Stimulated activated CD4-positive, alpha-beta T cell treated with anti-CD3 and anti-CD28 coated beads, Interleukin-4, amount 100 ng/mL, for 48 hours (primary cell): ENCODE data around the gene CD1B.
A peak's percentile ranks its signal among the peaks of the same experiment; 100 is the strongest.
"Not testable (repeated sequence)": the region's sequence is repeated elsewhere in the genome, so short reads cannot be mapped to it uniquely, and the experiment has no call there.

Source experiments
- DNase-seq, 2 donors: peaks; one replicate each; pipeline ENCODE4 v3.0.0-alpha.2; 2020; ENCODE audit warnings: low read depth in 2 of 2

The CD1B gene

DNA sequence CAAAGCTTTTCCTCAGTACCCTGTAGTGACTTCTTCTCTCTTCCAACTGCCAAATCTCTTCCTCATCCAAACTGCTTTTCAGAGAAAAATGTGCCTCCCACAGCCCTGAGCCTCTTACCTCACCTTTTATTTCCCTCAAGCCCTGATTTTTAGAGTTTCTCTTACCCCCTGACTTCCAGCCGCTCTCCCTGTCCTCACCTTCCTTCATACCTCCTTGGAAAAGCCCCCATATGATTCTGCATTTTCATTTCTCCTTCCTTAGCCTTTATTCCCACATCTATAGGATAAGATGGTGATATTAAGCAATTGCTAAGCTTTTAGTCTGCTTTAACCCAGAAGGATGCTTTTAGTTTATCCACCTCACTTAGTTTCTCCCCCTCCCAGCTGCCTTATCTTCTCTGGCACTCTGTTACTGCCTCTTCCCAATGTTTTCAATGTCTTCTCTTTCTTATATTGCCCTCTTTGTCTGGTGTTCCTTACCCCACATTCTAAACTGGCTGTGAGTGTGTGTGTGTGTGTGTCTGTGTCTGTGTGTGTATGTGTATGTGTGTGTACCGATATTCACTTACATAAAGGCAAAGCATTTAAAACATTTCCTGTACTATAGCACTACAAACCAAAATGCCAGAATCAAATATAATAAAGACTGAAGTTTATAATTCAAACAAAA, at the start of gene CD1B:
TSS of gene CD1B (minus strand) at position 51 of the 670 bp plus-strand sequence. CDS start 108 bp downstream, outside the sequence.
- DNase-seq: no peak

DNA sequence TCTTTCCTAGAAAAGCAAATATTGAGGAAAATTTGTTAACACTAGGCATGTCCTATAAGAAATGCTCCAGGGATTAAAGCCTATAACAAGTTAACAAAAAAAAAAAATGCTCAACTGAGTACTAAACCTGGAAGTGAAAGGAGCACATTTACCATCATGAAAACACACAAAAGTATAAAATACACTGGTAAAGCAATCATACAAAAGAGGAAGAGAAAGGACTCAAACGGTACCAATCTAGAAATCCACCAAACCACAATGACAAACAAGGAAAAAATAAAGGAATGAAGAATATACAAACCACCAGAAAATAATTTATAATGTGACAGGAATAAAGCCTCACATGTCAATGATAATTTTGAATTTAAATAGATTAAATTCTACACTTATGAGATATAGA, 43.5 kb upstream of the CD1B start:
- no peak for DNase-seq

DNA sequence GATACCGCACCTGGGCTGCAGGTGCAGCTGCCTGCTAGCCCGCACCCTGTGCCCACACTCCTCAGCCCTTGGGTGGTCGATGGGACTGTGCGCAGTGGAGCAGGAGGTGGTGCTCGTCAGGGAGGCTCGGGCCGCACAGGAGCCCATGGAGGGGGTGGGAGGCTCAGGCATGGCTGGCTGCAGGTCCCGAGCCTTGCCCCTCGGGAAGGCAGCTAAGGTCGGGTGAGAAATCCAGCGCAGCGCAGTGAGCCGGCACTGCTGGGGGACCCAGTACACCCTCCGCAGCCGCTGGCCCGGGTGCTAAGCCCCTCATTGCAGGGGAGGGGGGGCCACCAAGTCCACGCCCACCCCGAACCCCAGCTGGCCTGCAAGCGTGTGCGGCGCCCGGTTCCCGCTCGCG, 42.8 kb upstream of the CD1B start:
- DNase-seq: not testable (repeated sequence)

DNA sequence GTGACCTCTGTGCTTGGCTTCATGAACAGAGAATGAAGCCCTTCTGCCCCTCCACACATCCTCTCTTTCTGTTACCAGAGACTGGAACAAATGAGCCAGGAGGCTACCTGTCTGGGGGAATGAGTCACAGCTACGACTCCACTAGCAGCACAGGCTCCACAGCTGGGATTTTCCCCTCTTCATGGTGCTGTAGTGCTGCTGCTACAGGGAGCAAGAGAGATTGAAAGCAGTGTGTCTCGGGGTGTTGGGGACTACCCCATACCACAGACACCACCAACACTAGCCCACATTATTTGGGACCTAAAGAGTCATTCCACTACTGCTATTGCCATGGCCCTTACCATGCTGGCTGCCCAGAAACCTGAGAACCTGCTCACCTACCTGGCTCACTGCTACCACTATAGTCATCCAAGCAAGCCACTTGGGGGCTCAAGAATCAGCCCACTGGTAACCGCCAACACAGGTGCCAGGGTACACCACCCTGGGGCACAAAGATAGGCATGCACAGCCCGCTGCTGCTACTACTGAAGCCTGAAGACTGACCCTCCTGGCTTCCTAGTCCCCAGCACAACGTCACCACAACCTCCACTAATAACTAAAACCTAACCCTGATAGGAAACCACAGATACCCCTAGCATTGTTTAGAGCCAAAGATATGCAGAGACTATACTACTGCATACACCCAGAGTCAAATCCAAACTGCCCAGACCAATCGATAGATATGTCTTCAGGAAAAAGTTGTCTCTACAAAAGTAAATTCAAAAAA, 40.0 kb upstream of the CD1B start:
- DNase-seq: peak; percentile 6 to 18

DNA sequence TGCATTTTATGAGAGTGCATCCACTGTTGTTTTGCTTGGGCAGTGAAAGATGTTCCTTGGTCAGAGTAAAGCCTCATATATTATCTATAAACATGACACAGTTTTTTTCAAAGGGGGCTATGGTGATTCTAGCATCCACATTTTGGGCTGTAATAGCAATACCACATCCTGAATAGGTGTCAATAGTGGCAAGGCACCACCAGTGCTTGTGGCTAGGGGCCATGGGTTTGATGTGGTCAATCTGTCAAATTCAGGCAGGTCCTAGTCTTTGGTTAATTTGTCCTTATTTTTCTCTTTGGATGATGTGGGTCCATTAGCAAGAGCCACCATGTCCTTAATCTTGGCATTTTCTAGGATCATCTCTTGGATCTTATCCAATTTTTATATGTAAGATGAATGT, 35.5 kb upstream of the CD1B start:
- no peak for DNase-seq

DNA sequence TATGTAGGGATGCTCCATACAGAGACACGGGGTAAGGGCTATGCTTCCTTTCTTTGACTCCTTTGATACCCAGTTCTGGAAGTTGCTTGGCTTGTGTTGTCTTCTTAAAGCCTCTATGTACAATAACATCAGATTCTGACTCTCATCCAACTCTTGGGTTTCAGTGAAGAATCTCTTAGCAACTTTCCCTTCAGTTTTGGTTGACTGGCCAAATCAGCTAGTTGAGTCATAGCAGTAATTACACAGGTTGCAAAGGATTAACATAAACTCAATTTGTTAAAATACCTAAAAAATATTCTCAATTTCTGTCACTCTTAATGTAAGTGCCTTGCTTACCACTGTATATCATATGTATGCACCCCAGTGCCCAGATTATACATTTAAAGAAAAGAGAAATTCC, 31.6 kb upstream of the CD1B start:
- no peak for DNase-seq

DNA sequence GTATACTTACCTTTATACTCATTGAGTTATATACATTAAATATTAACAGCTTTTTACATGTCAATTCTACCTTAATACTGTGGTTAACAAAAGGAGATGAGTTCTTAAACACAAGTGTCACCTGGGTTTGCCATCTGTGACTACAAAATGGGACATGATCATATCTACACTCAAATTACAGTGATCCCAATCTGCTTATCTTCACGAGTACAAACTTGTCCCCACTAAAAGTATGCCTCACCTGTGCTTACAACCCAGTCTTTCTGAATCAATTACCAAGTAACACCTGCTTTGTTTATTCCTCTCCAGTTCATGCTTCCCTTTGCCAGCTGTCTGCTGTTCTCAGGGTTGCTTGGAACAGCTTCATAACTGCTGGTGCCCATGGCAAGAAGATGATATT, 31.2 kb upstream of the CD1B start:
- DNase-seq: no peak

DNA sequence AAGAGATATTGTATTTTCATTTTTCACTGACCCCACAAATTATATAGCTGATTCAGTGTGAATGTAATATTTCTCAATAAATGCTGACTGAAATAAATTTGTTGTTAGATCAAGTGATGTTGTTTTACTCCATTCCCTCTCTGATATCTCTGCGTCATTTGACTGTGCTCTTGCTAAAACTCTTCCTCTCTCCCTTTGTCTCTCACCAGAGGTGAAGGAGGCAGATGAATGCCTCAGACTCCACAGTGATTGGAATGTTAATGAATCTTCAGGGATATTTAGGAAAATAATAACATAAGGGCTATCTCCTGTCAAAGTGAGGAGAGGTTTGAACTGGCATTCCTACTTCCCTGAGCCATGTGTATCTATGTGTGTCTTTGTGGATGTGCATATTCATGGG, 26.1 kb upstream of the CD1B start:
- DNase-seq: no peak

DNA sequence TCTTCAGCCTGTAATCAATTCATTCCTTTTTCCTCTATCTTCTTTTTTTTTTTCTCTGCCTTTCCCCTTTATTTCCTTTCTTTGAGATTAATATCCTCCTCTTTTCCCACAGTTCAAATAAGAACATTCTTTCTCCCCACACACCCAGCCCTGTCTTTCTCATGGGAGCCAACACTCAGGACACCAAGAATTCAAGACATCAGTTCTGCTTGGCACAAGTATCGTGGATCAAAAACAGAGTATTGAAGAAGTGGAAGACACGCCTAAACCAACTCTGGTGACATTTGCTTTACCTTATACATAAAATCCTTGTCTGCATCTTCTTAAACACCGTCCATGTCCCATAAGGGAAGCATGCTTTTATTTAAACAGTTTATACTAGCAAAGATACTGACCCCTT, 25.3 kb upstream of the CD1B start:
- no peak for DNase-seq

DNA sequence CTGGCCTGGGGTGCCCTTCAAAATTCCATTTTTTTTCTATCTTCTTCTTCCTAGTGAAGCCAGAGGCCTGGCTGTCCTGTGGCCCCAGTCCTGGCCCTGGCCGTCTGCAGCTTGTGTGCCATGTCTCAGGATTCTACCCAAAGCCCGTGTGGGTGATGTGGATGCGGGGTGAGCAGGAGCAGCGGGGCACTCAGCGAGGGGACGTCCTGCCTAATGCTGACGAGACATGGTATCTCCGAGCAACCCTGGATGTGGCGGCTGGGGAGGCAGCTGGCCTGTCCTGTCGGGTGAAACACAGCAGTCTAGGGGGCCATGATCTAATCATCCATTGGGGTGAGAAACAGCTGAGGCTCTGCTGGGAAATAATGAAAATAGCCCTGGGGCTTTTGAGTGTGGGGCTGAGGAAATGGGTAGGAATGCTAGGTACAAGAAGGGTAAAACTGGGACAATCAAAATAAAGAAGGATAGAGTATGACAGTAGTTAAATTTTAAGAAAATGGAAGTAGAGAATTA, 24.5 kb upstream of the CD1B start:
- DNase-seq: no peak

DNA sequence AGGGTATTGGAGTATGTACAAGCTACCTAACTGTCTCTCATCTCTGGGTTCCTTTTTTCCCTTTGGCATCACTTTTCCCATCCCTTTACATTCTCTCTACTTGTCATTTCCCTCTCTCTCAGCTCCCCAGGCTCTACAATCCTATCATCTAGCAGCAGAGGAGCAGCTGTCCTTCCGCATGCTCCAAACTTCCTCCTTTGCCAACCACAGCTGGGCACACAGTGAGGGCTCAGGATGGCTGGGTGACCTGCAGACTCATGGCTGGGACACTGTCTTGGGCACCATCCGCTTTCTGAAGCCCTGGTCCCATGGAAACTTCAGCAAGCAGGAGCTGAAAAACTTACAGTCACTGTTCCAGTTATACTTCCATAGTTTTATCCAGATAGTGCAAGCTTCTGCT, 22.9 kb upstream of the CD1B start:
- no peak for DNase-seq

DNA sequence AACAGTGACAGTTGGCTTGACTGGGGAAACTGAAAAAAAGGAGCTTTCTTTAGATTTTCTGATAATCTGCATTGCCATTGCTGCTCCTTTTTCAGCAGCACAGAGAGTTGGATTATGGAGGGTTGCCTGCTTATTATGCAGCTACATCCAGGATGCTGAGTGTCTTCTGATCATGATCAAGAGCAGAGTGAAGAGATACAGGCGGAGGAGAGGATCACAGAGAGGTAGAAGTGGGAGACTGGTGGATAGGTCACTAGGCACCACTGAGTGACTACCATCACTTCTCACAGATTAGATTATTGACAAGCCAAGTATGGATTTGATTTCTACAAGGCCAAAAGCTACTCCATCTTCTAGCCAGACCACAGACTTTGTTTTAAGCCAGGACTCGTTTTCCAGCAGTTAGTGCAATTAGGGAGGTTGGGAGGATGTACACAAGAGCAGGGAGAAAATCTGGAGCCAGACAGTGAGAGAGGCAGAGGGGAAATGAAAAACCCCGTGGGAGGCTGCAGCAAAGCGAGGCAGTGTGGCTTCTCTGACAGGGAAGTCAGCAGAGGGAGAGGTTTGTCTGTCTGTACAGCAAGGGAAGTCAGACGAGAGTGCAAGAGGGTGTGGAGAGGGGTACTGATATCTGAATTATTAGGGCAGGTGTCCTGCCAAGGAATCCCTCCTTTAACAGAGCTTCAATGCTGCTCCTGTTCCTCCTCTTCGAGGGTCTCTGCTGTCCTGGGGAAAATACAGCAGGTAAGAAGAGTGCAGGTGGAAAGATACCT, 22.2 kb upstream of the CD1B start, which contains the start of gene CD1E:
TSS of gene CD1E (plus strand) at position 592 of the 773 bp plus-strand sequence. CDS start at position 687, 95 bp downstream.
- no peak for DNase-seq

DNA sequence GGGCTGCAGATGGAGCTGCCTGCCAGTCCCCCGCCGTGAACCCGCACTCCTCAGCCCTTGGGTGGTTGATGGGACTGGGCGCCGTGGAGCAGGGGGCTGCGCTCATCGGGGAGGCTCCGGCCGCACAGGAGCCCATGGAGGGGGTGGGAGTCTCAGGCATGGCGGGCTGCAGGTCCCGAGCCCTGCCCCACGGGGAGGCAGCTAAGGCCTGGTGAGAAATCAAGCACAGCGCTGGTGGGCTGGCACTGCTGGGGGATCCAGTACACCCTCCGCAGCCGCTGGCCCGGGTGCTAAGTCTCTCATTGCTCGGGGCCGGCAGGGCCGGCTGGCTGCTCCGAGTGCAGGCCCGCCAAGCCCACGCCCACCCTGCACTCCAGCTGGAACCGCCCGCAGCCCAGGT, 17.6 kb upstream of the CD1B start:
- not testable (repeated sequence) for DNase-seq

DNA sequence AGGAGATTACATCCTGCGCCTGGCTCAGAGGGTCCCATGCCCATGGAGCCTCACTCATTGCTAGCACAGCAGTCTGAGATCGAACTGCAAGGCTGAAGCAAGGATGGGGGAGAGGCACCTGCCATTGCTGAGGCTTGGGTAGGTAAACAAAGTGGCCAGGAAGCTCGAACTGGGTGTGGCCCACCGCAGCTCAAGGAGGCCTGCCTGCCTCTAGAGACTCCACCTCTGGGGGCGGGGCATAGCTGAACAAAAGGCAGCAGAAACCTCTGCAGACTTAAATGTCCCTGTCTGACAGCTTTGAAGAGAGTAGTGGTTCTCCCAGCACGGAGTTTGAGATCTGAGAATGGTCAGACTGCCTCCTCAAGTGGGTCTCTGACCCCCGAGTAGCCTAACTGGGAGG, 5.1 kb upstream of the CD1B start:
- DNase-seq: not testable (repeated sequence)

DNA sequence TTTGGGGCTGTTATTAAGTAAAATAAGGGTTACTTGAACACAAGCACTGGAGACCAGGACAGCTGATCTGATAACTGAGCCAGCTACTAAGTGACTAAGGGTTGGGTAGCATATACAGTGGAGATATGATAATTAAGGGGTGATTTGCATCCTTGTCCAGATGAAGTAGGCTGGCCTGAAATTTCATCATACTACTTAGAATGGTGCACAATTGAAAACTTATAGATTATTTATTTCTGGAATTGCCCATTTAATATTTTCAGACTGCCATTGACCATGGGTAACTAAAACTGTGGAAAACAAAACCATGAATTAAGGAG, 3.8 kb upstream of the CD1B start:
- no peak for DNase-seq

DNA sequence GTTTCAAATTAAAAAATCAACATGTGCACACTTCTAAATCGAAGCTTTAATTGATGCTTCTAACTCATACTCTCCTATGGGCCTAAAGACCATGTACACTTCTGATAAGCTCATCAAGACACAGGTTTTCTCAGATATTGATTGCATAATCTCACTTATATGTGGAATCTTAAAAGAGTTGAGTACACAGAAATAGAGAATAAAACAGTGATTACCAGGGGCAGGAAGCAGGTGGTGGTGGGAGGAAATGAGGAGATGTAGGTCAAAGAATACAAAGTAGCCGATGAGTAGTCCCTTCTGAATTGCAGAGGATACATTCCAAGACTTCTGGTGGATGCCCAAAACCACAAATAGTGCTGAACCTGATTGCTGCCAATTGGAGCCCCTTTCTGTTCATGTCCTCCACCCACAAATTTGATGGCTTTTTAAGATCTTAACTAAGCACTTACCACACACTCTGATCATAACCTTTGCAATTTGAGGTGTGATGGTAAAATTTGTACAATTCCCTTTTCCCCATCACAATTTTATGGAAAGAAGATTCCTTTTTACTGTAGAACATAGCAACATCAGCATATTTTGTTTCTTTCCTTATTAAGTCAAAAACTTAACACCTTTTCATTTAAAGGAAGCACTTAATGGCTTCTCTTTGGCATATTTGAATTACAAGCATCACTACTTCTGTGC, 3.3 kb upstream of the CD1B start:
- DNase-seq: no peak

DNA sequence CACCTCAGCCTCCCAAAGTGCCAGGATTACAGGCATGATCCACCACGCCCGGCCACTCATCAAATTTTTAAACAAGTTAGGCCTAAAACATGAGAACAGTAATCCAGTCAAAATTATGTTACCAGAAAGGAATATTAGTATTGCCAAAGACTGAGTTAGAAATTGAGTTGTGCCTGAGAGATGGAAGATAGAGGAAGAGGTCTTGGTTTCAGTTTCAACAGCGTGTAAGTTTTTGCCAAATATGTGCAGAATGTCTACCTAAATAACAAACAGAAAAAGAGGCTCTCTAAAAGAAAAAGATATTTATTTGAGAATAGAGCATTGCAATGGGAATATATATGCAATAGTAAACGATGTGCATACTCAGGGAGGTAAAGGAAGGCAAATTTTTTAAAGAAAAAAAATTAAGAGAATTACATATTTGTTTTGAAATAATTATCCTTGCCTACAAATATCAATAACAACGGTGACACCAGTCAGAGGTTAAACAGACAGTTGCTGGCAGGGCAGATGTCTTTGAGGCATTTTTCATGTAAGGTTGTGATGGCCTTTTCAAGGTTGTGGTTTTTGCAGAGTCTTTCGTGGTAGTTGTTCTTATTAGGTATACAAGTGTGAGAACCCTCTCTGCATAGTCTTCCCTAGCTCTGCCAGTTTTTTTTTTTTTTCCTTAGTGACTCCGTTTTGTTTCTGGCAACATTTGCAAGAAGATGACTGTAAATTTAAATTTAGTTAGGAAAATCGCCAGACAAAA, 2.2 kb upstream of the CD1B start:
- DNase-seq: no peak

DNA sequence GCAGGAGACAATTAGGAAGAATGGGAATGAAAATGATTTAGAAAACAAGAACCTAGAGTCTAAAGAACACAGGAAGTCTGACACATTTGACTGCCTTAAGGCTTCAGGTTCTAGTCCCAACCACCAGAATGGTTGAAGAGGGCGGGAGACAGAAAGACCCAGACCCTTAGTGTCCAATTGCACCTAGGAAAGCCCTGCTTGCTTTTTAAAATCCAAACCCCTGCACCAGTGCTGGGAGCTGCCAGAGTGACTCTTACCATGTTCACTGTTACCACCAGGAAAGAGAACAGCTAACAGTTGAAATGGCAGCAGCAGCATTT, 265 bp downstream of the CD1B start:
- DNase-seq: no peak

DNA sequence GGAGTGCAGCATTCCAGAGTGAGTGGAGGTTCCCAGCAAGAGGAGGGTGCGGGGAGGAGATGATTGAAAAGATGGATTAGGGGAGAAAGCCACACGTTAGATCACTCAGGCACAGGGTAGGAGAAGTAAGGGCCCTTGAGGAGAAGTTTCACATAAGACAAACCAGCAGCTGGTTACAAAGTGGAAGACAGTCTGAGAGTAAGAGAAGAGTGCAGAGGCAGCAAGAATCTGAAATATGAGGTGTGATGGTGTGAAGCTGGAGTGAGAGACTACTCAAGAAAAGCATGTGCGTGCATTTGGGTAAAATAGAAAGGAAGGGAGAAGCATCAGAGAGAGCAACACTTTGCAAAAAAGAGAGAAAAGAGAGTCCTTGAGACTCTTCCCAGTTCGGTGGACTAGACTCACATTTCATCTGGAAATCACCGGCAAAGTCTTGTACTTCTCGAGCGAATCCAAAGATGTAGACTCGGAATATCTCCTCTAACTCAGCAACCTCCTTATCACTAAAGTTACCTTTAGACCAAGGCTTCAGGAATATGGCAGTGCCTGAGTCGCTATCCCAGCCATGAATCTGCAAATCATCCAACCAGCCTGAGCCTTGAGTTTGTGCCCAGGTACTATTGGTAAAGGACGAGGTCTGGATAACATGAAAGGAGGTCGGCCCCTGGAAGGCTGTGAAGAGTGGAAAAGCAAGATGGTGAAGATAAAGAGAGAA, 783 bp downstream of the CD1B start:
- no peak for DNase-seq

DNA sequence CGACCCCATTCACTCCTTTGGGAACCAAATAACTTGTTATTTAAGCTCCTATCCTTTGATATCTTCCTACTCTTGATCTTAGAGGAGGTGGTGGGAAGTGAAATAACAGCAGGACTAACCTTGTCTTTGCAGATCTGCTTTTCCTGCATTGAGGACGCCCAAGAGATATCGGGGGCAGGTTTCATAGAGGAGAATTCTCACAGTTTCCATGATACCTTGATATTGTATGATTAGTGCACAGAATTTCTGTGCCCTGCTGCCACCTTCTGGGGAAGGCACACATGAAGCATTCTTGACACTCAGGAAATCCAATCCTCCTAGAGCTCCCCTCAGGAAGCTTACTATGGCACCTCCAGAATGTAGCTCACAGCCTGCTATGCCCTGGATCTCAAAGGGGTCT, 1.6 kb downstream of the CD1B start:
- no peak for DNase-seq

DNA sequence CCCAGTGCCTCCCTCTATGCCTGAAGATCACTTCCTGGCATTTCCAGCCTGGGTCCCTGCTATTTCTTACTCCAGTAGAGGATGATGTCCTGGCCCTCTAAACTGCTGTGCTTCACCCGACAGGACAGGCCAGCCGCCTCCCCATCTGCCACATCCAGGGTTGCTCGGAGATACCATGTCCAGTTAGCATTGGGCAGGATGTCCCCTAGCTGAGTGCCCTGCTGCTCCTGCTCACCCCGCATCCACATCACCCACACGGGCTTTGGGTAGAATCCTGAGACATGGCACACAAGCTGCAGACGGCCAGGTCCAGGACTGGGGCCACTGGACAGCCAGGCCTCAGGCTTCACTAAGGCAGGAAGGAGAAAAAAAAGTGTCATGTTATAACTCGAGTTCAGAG, 2.0 kb downstream of the CD1B start:
- no peak for DNase-seq
